ENCODE data around the gene ERG. TPM values are rescaled to one million over a fixed set of nuclear protein-coding genes. Genes with fewer than 3 reads are reported as not detected.

The ERG gene
- total RNA-seq, 2 experiments from 2014 or later, result not detected

DNA sequence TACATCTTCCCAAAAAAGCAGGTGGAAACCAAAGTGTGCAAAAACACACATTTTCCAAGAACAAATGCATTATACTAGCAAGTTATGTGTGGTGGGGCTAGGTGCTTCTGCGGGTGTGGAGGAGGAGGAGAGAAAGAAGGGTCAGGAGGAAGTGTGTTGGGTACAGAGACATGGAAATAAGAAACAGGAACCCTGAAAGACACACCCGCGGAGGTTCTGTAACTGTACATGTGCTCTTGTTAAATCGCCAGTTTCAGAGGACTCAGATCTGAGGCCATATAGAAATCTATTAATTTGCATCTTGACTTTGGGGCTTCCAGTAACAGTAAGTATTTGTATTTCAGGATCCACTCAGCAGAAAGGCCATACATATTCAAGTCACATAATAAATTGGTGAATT, 30.9 kb downstream of the ERG start:
- H3K27ac Mint-ChIP-seq, result no peak overlapping the region
- H3K27me3 Mint-ChIP-seq (ENCODE audit: low read depth), result peaks cover 12% of the 10 kb centered on the region
- CTCF ChIA-PET, result no interaction called here
- DNase-seq, result no peak
- intact Hi-C loops (cut with micrococcal nuclease), result no loop called here
- H3K36me3 Mint-ChIP-seq (ENCODE audit: low read depth), result no peaks in the 10 kb centered on the region
- H3K4me3 Mint-ChIP-seq, result no peak overlapping the region
- no peaks in the 10 kb centered on the region for H3K4me1 Mint-ChIP-seq (ENCODE audit: low read depth)
- H3K9me3 Mint-ChIP-seq, result no peaks in the 10 kb centered on the region

DNA sequence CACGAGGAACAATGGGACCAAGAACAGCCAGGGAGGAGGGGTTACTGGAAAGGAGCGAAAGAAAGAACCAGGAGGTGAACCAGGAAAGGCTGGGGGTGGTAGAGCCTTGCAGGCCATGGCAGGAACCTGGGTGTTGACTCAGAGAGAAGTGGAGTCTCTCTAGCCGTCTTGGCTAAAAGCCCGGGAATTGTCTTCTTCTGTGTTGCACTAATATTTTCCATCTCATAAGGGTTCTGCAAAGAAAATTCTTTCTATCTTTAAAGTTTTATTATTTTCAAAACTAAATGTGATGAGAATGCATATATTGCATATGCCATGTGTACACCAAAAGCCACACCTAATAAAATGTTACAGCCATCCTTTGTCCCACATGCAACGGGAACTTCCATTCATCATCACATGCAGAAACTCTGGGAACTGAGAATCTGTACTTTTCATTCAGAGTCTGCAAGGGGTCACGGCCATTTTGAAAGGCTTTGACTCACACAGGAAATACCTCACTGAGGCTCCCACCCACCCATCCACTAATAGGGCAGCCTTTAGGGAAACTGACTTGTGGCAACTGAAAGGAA, 38.0 kb downstream of the ERG start:
- Mint-ChIP-seq H3K27me3 (ENCODE audit: low read depth) (no peaks in the 10 kb centered on the region), H3K27ac (no peak overlapping the region), H3K9me3 (no peaks in the 10 kb centered on the region), H3K4me3 (no peak overlapping the region), H3K4me1 (ENCODE audit: low read depth) (no peaks in the 10 kb centered on the region), H3K36me3 (ENCODE audit: low read depth) (no peaks in the 10 kb centered on the region)
- CTCF ChIA-PET, result no interaction called here
- intact Hi-C loops (cut with micrococcal nuclease), result no loop called here
- DNase-seq, result no peak

DNA sequence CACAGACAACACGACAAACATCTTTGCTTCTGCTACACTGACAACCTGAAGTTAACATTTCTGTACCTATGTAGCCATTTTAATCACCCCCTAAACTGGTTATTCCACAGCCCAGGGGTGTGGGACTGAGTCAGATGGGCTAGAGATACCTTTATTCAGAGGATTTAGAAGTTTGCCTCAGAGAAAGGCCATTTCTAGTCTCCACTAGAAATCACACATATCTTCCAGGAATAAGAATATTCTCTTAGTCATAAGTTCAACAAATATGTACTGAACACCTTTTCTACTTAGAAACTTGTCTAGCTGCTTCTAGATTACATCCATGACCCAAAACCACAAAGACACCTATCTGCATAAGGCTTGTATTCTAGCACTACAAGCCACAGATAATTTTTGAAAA, 38.8 kb downstream of the ERG start:
- CTCF ChIA-PET, result no interaction called here
- H3K27ac Mint-ChIP-seq, result no peak overlapping the region
- no peaks in the 10 kb centered on the region for H3K36me3 Mint-ChIP-seq (ENCODE audit: low read depth)
- H3K9me3 Mint-ChIP-seq, result no peaks in the 10 kb centered on the region
- DNase-seq, result no peak
- no peaks in the 10 kb centered on the region for H3K27me3 Mint-ChIP-seq (ENCODE audit: low read depth)
- H3K4me3 Mint-ChIP-seq, result no peak overlapping the region
- intact Hi-C loops (cut with micrococcal nuclease), result no loop called here
- H3K4me1 Mint-ChIP-seq (ENCODE audit: low read depth), result no peaks in the 10 kb centered on the region

DNA sequence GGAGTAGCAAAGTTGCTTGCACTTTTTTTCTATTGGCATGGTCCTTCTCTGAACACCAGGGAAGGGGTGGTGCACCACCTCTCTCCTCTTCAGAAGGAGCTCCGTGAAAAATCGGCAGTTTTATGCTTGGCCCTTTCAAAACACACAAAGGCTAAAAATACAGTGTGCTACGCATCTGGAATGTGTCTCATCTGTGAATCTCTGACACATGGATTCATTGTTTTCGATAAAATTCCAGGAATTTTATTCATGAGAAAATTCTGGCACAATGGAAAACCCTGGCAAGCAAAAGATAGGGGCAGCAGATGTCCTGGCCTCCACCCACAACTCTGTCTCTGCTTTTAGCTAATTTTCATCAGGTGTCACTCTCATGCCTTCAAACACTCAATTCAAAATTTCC, 42.9 kb downstream of the ERG start:
- DNase-seq, result no peak
- Mint-ChIP-seq H3K27me3 (ENCODE audit: low read depth) (no peaks in the 10 kb centered on the region), H3K4me3 (no peak overlapping the region), H3K4me1 (ENCODE audit: low read depth) (no peaks in the 10 kb centered on the region), H3K9me3 (no peaks in the 10 kb centered on the region), H3K36me3 (ENCODE audit: low read depth) (no peaks in the 10 kb centered on the region), H3K27ac (no peak overlapping the region)
- CTCF ChIA-PET, result no interaction called here
- intact Hi-C loops (cut with micrococcal nuclease), result no loop called here

DNA sequence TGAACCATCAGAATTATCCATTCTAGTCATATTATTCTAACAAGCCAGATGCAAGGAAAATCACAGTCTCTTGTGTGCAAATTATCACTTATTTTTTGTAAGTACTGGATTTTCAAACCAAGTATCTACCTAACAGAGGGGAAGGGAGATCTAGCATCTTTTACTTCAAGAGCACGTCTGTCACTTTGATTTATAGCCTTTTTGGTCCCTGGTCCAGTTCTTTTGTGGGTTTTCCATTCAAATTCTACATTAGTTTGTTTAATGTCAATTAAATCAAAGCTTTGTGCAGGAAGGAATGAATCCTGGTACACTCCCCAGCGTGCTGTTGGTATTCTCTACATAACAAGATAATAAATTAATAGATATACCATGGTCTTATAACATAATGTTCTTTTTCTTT, 43.6 kb downstream of the ERG start:
- Mint-ChIP-seq H3K4me3 (no peak overlapping the region), H3K27me3 (ENCODE audit: low read depth) (no peaks in the 10 kb centered on the region), H3K9me3 (no peaks in the 10 kb centered on the region), H3K27ac (no peak overlapping the region), H3K4me1 (ENCODE audit: low read depth) (no peaks in the 10 kb centered on the region), H3K36me3 (ENCODE audit: low read depth) (no peaks in the 10 kb centered on the region)
- no peak for DNase-seq
- intact Hi-C loops (cut with micrococcal nuclease), result no loop called here
- CTCF ChIA-PET, result no interaction called here

DNA sequence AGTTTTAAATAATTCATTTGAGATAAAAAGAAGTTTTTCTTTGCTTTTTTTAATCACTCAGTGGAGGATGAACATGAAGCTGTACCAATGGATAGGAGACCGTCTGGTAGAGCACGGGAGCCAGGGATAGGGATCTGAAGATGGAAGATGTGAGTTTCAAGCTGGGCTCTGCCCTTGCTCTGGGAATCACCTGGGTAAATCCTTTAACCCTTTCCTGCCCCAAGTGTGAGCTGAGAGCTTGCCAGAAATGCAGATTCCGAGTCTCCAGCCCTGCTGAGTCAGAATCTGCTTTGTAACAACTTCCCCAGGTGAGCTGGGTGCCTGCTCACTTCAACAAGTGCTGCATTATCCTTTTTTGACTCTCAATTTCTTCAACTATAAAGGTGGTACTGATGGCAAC, 44.1 kb downstream of the ERG start:
- Mint-ChIP-seq H3K27ac (no peak overlapping the region), H3K4me3 (no peak overlapping the region), H3K9me3 (no peaks in the 10 kb centered on the region), H3K27me3 (ENCODE audit: low read depth) (no peaks in the 10 kb centered on the region), H3K4me1 (ENCODE audit: low read depth) (no peaks in the 10 kb centered on the region), H3K36me3 (ENCODE audit: low read depth) (no peaks in the 10 kb centered on the region)
- CTCF ChIA-PET, result no interaction called here
- no peak for DNase-seq
- intact Hi-C loops (cut with micrococcal nuclease), result no loop called here

DNA sequence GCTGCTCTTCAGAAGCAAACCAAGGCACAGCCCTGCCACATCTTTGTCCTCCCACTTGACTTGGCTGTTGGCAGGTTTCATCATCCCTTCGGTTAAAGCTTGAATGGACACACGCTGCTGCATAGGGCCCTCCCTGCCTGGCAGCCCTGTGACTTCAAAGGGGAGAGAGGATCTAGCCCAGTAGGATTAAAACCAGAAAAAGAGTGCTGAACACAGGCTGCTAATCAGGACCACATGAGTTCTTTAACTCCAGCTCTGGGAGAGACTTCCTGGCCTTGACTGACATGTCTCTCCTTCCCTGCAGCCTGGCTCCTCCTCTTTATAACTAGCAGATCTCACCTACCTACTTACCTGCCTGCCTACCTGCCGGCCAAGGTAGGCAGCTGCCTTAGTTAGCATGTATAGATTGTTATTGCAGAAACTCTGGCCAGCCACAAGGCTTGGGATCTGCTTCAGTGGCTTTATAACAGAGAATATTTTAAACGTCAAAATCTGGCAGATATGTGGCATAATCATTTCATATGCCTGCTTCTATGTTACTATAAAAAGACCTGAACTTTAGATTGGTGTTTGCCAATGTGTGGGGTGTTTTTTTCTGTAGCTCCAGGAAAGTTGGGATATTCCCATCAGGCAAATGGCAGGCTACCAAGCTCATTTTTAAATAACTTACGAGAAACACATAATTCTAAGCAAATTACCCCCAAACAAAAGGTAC, 49.4 kb downstream of the ERG start:
- DNase-seq, result no peak
- H3K4me3 Mint-ChIP-seq, result no peak overlapping the region
- H3K4me1 Mint-ChIP-seq (ENCODE audit: low read depth), result no peaks in the 10 kb centered on the region
- no peak overlapping the region for H3K27ac Mint-ChIP-seq
- H3K27me3 Mint-ChIP-seq (ENCODE audit: low read depth), result no peaks in the 10 kb centered on the region
- CTCF ChIA-PET, result no interaction called here
- no peaks in the 10 kb centered on the region for H3K36me3 Mint-ChIP-seq (ENCODE audit: low read depth)
- intact Hi-C loops (cut with micrococcal nuclease), result no loop called here
- no peaks in the 10 kb centered on the region for H3K9me3 Mint-ChIP-seq

DNA sequence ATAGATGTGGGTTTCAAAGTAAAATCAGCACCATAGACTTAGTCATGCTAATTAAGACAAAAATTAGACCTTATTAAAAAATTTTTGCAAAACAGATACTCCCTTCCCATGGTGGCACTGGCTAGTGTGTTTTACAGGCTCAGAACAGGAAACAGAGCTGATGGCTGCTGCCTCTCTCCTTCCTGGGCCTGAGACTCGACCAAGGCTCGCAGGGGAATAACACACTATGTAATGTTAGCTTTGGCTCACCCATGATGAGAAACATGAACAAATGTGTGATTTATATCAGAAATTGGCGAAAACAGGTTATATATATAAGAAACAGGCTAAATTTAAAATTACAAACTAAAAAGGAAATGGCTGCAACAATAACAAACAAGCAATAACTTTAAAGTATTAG, 50.7 kb downstream of the ERG start:
- Mint-ChIP-seq H3K4me1 (ENCODE audit: low read depth) (no peaks in the 10 kb centered on the region), H3K4me3 (no peak overlapping the region), H3K36me3 (ENCODE audit: low read depth) (no peaks in the 10 kb centered on the region), H3K9me3 (no peaks in the 10 kb centered on the region), H3K27ac (no peak overlapping the region), H3K27me3 (ENCODE audit: low read depth) (no peaks in the 10 kb centered on the region)
- CTCF ChIA-PET, result no interaction called here
- no peak for DNase-seq
- intact Hi-C loops (cut with micrococcal nuclease), result no loop called here

DNA sequence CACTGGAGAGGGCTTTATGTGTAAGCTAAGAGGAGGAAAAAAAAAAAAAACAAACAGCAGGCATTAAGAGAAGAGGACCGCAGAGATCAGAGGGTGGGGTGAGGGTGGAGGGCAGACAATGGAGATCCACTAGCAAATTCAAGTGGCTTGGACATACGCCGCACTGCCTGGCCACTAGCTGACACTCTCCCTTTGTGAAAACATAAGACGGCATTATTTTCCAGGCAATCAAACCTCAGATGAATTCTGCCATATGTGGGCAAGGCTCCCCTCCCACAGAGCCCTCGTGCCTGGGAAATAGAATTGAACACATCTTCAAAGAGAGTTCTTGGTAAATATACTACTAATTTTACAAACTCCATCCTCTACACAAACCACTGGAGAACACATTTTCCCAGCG, 53.6 kb downstream of the ERG start:
- Mint-ChIP-seq H3K27me3 (ENCODE audit: low read depth) (no peaks in the 10 kb centered on the region), H3K36me3 (ENCODE audit: low read depth) (no peaks in the 10 kb centered on the region), H3K4me1 (ENCODE audit: low read depth) (no peaks in the 10 kb centered on the region), H3K9me3 (no peaks in the 10 kb centered on the region), H3K27ac (no peak overlapping the region), H3K4me3 (no peak overlapping the region)
- intact Hi-C loops (cut with micrococcal nuclease), result no loop called here
- CTCF ChIA-PET, result no interaction called here
- no peak for DNase-seq

DNA sequence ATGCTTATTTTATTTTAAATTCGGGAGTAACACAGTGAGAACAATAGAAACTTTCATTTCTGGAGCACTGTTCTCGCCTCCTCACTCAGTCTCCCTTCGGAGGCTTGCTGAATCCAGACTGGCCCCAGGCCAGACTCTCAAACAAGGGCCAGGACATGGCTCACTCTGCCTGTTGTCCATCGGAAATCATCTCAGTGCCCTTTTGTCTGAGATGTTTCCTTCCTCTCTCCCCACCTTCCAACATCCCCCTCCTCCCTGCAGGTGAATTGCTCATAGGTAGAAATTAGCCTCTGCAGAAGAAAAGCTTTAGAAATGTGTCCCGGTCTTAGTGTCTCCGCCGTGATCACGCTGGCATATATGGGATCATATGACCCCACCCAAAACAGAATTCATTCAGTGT, 55.2 kb downstream of the ERG start:
- H3K27me3 Mint-ChIP-seq (ENCODE audit: low read depth), result no peaks in the 10 kb centered on the region
- no peak overlapping the region for H3K27ac Mint-ChIP-seq
- CTCF ChIA-PET, result no interaction called here
- DNase-seq, result no peak
- H3K9me3 Mint-ChIP-seq, result no peaks in the 10 kb centered on the region
- no peaks in the 10 kb centered on the region for H3K4me1 Mint-ChIP-seq (ENCODE audit: low read depth)
- no peaks in the 10 kb centered on the region for H3K36me3 Mint-ChIP-seq (ENCODE audit: low read depth)
- no peak overlapping the region for H3K4me3 Mint-ChIP-seq
- intact Hi-C loops (cut with micrococcal nuclease), result no loop called here

DNA sequence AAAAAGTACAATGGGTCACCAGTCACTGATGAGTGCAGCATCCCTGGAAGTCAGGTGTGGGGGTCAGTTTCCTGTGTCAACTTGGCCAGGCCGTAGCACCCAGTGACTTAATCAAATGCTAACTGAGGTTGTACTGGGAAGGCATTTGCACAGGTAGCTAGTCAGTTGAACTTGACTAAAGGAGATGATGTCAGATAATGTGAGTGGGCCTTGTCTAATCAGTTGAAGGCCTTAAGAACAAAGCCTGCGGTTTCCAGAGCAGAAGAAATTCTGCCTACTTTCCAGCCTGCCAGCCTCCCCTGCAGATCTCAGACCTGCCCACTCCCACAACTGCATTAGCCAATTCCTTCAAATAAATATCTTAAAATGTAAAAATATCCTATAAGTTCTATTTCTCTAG, 57.1 kb downstream of the ERG start:
- no peak overlapping the region for H3K27ac Mint-ChIP-seq
- CTCF ChIA-PET, result interaction anchor here (0.6 kb wide), 1 partner anchor 108 kb away, joined by 3 read pairs; no protein-coding TSS in a partner anchor
- no peaks in the 10 kb centered on the region for H3K27me3 Mint-ChIP-seq (ENCODE audit: low read depth)
- no peaks in the 10 kb centered on the region for H3K9me3 Mint-ChIP-seq
- H3K36me3 Mint-ChIP-seq (ENCODE audit: low read depth), result no peaks in the 10 kb centered on the region
- no peaks in the 10 kb centered on the region for H3K4me1 Mint-ChIP-seq (ENCODE audit: low read depth)
- intact Hi-C loops (cut with micrococcal nuclease), result no loop called here
- no peak for DNase-seq
- no peak overlapping the region for H3K4me3 Mint-ChIP-seq

DNA sequence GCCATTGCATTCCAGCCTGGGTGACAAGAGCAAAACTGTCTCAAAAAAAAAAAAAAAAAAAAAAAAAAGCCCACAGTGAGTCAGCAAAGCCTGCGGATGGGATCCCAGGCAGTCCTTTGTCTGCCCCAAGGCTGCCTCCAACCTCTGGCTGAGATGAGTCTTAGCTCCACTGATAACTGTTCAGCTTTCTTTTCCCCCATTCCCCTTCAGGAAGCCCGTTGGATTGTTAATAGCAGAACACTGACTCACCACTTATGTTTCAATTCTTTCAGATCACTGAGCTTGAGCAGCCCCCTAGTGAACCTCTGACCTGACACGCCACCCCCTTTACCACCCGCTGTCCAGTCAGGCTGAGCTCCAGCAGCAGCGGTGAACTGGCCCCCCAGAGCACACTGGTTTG, 57.5 kb downstream of the ERG start:
- H3K9me3 Mint-ChIP-seq, result no peaks in the 10 kb centered on the region
- DNase-seq, result no peak
- H3K4me3 Mint-ChIP-seq, result no peak overlapping the region
- no peaks in the 10 kb centered on the region for H3K36me3 Mint-ChIP-seq (ENCODE audit: low read depth)
- H3K4me1 Mint-ChIP-seq (ENCODE audit: low read depth), result no peaks in the 10 kb centered on the region
- no peaks in the 10 kb centered on the region for H3K27me3 Mint-ChIP-seq (ENCODE audit: low read depth)
- H3K27ac Mint-ChIP-seq, result no peak overlapping the region
- intact Hi-C loops (cut with micrococcal nuclease), result no loop called here
- CTCF ChIA-PET, result interaction anchor here (0.6 kb wide), 1 partner anchor 108 kb away, joined by 3 read pairs; no protein-coding TSS in a partner anchor

DNA sequence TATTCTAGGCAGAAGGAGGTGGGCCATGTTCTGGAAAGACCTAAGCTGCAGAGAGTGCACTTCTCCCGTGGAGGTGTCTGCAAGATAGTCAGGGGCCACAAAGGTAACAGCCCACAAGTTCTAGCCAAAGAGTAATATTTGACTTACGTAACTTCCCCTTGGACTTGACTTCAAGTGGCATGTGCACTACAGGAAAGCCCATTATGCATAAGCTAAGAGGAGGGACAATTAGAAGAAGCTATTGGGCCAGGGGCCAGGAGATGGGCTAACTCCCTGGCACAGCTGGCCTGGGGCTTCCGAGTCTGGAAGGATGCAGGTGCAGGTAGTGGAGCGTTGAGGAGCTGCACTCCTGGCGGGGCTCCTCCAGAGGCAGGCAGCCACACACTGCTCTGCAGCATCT, 58.3 kb downstream of the ERG start:
- no peaks in the 10 kb centered on the region for H3K27me3 Mint-ChIP-seq (ENCODE audit: low read depth)
- no peaks in the 10 kb centered on the region for H3K9me3 Mint-ChIP-seq
- H3K36me3 Mint-ChIP-seq (ENCODE audit: low read depth), result no peaks in the 10 kb centered on the region
- no peak overlapping the region for H3K4me3 Mint-ChIP-seq
- no peak for DNase-seq
- intact Hi-C loops (cut with micrococcal nuclease), result no loop called here
- CTCF ChIA-PET, result no interaction called here
- H3K4me1 Mint-ChIP-seq (ENCODE audit: low read depth), result no peaks in the 10 kb centered on the region
- H3K27ac Mint-ChIP-seq, result no peak overlapping the region

Data from activated naive CD4-positive, alpha-beta T cell treated with anti-CD3 and anti-CD28 coated beads for 36 hours (primary cell).